Neuron (in vitro differentiated cells): ENCODE data around the gene PHLDB3.
"Not testable (repeated sequence)": the region's sequence is repeated elsewhere in the genome, so short reads cannot be mapped to it uniquely, and the experiment has no call there.

ENCODE experiments used
- H2AFZ ChIP-seq: one replicate; pipeline ENCODE4 v1.6.1; 2013; ENCODE audit warnings: low read depth, mild to moderate bottlenecking, inconsistent platforms, low read length, moderate library complexity
- H3K27me3 ChIP-seq: one replicate; pipeline ENCODE4 v1.6.1; 2013; ENCODE audit warnings: low read length; ENCODE audit not compliant: insufficient read depth
- H3K36me3 ChIP-seq: one replicate; pipeline ENCODE4 v1.6.1; 2013; ENCODE audit warnings: low read length; ENCODE audit not compliant: insufficient read depth
- H3K4me1 ChIP-seq: one replicate; pipeline ENCODE4 v1.6.1; 2013; ENCODE audit warnings: low read length; ENCODE audit not compliant: insufficient read depth
- H3K4me3 ChIP-seq: 2 replicates; pipeline ENCODE4 v1.5.1; 2013; ENCODE audit warnings: mild to moderate bottlenecking, low read length, moderate library complexity
- H3K9me3 ChIP-seq: one replicate; pipeline ENCODE4 v1.6.1; 2013; ENCODE audit warnings: low read length

PHLDB3 gene

DNA sequence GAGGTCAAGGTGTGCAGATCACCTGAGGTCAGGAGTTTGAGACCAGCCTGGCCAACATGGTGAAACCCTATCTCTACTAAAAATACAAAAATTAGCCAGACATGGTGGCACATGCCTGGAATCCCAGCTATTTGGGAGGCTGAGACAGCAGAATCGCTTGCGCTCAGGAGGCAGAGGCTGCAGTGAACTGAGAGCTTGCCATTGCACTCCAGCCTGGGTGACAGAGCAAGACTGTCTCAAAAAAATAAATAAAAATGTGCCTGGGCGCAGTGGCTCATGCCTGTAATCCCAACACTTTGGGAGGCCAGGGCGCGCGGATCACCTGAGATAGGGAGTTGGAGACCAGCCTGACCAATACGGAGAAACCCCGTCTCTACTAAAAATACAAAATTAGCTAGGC, 19.1 kb upstream of the PHLDB3 start:
- H3K27me3 ChIP-seq, H3K9me3 ChIP-seq, H3K4me3 ChIP-seq, H3K36me3 ChIP-seq, H2AFZ ChIP-seq: not testable (repeated sequence)
- peaks cover 15% of the 10 kb centered on the region for H3K4me1 ChIP-seq

- Histone ChIP-seq H3K4me1 (peaks cover 15% of the 10 kb centered on the region), H3K9me3 (no peaks in the 10 kb centered on the region), H3K36me3 (no peaks in the 10 kb centered on the region), H3K27me3 (no peaks in the 10 kb centered on the region), H3K4me3 (no peak overlapping the region), H2AFZ (no peak overlapping the region)
Measured at GRCh38 chr19:43522929-43523328, 18.4 kb upstream of the PHLDB3 start.

DNA sequence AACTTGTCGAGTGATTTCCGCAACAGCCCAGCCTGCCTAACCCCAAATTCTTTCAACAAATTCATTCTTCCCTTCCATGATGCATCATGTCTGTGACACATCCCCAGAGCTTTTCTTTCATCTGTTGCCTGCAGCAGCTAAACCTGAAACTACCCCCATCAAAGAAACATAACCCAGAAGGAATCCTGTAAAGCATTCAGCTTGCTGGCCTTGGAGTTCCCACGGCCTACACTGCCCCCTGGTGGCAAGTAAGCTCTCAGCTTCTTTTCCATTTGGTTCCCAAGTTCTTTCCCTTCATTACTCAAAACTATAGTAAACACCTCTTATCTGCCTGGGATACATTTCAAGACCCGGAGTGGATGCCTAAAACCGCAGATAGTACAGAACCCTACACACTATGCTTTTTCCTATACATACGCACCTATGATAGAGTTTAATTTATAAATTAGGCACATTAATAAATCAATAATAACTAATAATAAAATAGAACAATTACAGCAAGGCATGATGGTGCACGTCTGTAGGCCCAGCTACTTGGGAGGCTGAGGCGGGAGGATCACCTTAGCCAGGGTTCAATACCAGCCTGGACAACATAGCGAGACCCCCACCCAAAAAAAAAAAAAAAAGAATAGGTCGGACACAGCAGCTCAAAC, 15.0 kb upstream of the PHLDB3 start:
- H2AFZ ChIP-seq = no peak overlapping the region
- no peak overlapping the region for H3K4me3 ChIP-seq
- no peaks in the 10 kb centered on the region for H3K4me1 ChIP-seq
- no peaks in the 10 kb centered on the region for H3K27me3 ChIP-seq
- H3K9me3 ChIP-seq = no peaks in the 10 kb centered on the region
- no peaks in the 10 kb centered on the region for H3K36me3 ChIP-seq

DNA sequence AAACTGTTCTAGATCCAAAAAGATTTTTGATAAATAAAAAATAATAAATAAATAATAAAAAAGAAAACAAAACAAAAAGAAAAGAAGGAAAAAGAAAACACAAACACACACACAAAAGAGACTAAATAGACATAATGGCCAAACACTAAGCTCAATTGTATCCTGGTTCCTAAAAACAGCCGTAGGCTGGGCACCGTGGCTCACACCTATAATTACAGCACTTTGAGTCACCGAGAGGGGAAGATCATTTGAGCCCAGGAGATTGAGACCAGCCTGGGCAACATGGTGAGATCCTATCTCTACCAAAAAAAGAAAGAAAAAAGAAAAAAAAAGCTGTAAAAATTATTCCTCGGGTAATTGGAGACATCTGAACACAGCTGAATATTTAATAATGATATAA, 13.5 kb upstream of the PHLDB3 start:
- peaks cover 2% of the 10 kb centered on the region for H3K9me3 ChIP-seq
- no peaks in the 10 kb centered on the region for H3K36me3 ChIP-seq
- no peak overlapping the region for H2AFZ ChIP-seq
- H3K27me3 ChIP-seq = no peaks in the 10 kb centered on the region
- no peaks in the 10 kb centered on the region for H3K4me1 ChIP-seq
- no peak overlapping the region for H3K4me3 ChIP-seq

DNA sequence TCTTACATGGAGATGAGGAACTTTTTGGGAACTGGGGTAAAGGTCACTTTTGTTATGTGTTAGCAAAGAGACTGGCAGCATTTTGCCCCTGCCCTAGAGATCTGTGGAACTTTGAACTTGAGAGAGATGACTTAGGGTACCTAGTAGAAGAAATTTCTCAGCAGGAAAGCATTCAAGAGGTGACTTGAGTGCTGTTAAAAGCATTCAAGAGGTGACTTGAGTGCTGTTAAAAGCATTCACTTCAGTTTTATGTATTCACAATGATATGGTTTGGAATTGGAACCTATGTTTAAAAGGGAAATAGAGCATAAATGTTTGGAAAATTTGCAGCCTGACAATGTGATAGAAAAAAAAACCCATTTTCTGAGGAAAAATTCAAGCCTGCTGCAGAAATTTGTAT, 7.9 kb upstream of the PHLDB3 start:
- not testable (repeated sequence) for H2AFZ ChIP-seq, H3K27me3 ChIP-seq, H3K4me1 ChIP-seq, H3K4me3 ChIP-seq, H3K9me3 ChIP-seq
- peaks cover 15% of the 10 kb centered on the region for H3K36me3 ChIP-seq

GRCh38 chr19:43511324-43511723, 6.8 kb upstream of the PHLDB3 start:
- no peak overlapping the region for H3K4me3 ChIP-seq
- H3K4me1 ChIP-seq = no peaks in the 10 kb centered on the region
- no peaks in the 10 kb centered on the region for H3K27me3 ChIP-seq
- peaks cover 15% of the 10 kb centered on the region for H3K36me3 ChIP-seq
- H3K9me3 ChIP-seq = peaks cover 8% of the 10 kb centered on the region
- no peak overlapping the region for H2AFZ ChIP-seq

DNA sequence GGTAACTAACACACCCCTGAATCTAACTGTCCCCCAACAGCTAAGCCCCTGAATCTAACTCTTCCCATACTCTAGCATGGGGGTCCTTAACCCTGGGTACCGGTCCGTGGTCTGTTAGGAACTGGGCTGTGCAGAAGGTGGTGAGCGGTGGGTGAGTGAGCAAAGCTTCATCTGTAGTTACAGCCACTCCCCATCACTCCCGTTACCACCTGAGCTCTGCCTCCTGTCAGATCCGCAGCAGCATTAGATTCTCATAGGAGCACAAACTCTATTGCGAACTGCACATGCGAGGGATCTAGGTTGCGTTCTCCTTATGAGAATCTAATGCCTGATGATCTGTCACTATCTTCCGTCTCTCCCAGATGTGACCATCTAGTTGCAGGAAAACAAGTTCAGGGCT, 6.2 kb upstream of the PHLDB3 start:
- no peaks in the 10 kb centered on the region for H3K27me3 ChIP-seq
- peaks cover 8% of the 10 kb centered on the region for H3K9me3 ChIP-seq
- H3K4me1 ChIP-seq = no peaks in the 10 kb centered on the region
- H2AFZ ChIP-seq = no peak overlapping the region
- peaks cover 15% of the 10 kb centered on the region for H3K36me3 ChIP-seq
- no peak overlapping the region for H3K4me3 ChIP-seq

DNA sequence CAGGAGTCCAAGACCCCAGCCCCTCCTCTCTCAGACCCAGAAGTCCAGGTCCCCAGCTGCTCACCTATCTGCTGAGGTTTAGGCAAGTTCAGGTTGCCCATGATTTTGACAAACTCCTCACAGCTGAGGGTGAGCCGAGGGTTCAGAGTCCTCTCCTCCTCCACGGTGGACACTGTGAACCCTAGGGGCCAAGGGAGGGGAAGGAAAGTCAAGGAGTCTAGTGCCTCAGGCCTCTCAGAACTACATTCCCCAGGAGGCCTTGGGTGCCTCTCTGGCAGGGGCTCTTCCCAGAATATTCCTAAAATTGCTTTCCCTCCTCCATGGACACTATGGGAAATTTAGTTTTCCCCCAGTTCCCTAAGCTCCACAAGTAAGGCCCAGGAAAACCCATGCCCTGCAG, 3.3 kb upstream of the PHLDB3 start:
- peaks cover 15% of the 10 kb centered on the region for H3K36me3 ChIP-seq
- no peaks in the 10 kb centered on the region for H3K27me3 ChIP-seq
- H3K4me1 ChIP-seq = peaks cover 12% of the 10 kb centered on the region
- peaks cover 4% of the 10 kb centered on the region for H3K9me3 ChIP-seq
- no peak overlapping the region for H2AFZ ChIP-seq
- no peak overlapping the region for H3K4me3 ChIP-seq

DNA sequence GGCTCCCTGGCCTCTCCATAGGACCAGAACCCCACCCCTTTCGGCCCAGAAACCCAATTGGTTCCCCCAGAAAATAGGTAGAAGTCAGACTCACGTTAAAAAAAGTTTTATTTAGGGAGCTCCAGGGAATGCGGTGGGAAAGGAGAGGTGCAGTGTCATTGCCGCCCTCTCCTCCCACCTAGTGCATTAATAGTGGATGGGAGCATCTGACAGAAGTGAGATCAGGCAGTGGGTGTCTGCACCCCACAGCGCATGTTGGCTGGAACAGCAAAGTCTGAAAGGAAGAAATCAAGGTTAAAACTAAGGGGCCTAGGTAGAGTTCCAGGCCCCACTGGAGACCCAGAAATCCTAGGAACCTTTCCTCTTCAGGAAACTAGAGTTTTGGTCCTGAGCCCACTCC, 2.1 kb upstream of the PHLDB3 start:
- no peak overlapping the region for H3K4me3 ChIP-seq
- H3K36me3 ChIP-seq = peaks cover 15% of the 10 kb centered on the region
- no peaks in the 10 kb centered on the region for H3K27me3 ChIP-seq

DNA sequence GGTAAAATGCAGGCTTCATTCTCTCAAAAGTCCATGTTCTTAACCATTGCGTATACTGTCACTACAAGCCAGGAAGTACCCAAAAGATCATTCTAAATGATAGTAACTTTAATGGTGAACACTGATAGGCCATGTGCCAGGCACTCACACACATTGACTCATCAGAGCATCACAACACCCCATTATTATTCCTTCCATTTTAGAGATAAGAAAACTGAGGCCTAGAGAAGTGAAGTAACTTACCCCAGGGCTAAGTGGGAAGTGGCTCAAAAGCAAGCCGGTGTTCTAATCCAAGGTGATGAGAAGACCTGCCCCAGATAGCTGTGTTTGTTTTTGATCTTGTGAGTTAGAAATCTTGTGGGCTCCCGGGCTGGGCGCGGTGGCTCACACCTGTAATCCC, 1.4 kb upstream of the PHLDB3 start:
- Histone ChIP-seq H3K36me3 (peaks cover 10% of the 10 kb centered on the region), H3K9me3 (peaks cover 2% of the 10 kb centered on the region), H3K27me3 (no peaks in the 10 kb centered on the region), H3K4me1 (peaks cover 12% of the 10 kb centered on the region), H2AFZ (no peak overlapping the region), H3K4me3 (no peak overlapping the region)

More for the DNA sequence above, 2.1 kb upstream of the PHLDB3 start:
- Histone ChIP-seq H3K4me1 (peaks cover 12% of the 10 kb centered on the region), H2AFZ (no peak overlapping the region), H3K9me3 (peaks cover 2% of the 10 kb centered on the region)

GRCh38 chr19:43505186-43505456, 575 bp upstream of the PHLDB3 start:
- Histone ChIP-seq H3K4me1 (peaks cover 12% of the 10 kb centered on the region), H3K4me3 (no peak overlapping the region), H3K36me3 (peaks cover 9% of the 10 kb centered on the region), H3K9me3 (no peaks in the 10 kb centered on the region), H2AFZ (peak overlapping the region; percentile 96), H3K27me3 (no peaks in the 10 kb centered on the region)

- Histone ChIP-seq H3K4me3 (peak overlapping the region; percentile 71), H3K27me3 (no peaks in the 10 kb centered on the region), H2AFZ (peak overlapping the region; percentile 96)
Measured at GRCh38 chr19:43503501-43504425, 783 bp downstream of the PHLDB3 start.

GRCh38 chr19:43502419-43502976, 2.0 kb downstream of the PHLDB3 start:
- Histone ChIP-seq H3K4me3 (no peak overlapping the region), H2AFZ (no peak overlapping the region), H3K4me1 (peaks cover 12% of the 10 kb centered on the region), H3K27me3 (no peaks in the 10 kb centered on the region), H3K36me3 (no peaks in the 10 kb centered on the region), H3K9me3 (no peaks in the 10 kb centered on the region)

More at GRCh38 chr19:43503501-43504425, 783 bp downstream of the PHLDB3 start:
- Histone ChIP-seq H3K4me1 (peaks cover 12% of the 10 kb centered on the region), H3K36me3 (peaks cover 2% of the 10 kb centered on the region), H3K9me3 (no peaks in the 10 kb centered on the region)
